Measurements from ENCODE around the gene RNASET2. TPM values are rescaled to one million over a fixed set of nuclear protein-coding genes. Genes with fewer than 3 reads are reported as not detected.

RNASET2 gene
- total RNA-seq, 1 donor from 2014 or later = 51.9 TPM

DNA sequence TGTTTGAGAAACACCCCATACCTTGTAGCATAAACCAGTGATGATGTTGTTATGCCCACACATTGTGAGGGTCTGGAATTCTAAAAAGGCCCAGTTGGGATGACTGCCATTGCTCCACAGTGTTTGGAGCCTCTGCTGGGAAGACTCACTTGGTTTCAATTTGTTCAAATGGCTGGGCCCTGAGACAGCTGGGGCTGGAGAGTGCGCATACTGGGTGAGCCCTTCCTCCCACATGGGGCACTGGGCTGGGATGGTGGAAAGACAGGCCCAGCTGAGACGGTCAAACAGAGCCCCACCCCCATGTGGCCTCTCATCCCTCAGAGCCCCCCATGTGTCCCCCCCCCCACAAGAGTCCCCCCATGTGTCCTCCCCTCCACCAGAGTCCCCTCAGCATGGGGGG lies 20.3 kb upstream of the RNASET2 start:
- no peak for DNase-seq (ENCODE audit: low spot score in 2 of 2)
- no peaks in the 10 kb centered on the region for H3K36me3 ChIP-seq
- intact Hi-C loops (cut with DNase I) = no loop called here
- H3K27me3 ChIP-seq = no peaks in the 10 kb centered on the region
- H3K4me1 ChIP-seq = no peaks in the 10 kb centered on the region
- TF ChIP-seq, protein P1, sequence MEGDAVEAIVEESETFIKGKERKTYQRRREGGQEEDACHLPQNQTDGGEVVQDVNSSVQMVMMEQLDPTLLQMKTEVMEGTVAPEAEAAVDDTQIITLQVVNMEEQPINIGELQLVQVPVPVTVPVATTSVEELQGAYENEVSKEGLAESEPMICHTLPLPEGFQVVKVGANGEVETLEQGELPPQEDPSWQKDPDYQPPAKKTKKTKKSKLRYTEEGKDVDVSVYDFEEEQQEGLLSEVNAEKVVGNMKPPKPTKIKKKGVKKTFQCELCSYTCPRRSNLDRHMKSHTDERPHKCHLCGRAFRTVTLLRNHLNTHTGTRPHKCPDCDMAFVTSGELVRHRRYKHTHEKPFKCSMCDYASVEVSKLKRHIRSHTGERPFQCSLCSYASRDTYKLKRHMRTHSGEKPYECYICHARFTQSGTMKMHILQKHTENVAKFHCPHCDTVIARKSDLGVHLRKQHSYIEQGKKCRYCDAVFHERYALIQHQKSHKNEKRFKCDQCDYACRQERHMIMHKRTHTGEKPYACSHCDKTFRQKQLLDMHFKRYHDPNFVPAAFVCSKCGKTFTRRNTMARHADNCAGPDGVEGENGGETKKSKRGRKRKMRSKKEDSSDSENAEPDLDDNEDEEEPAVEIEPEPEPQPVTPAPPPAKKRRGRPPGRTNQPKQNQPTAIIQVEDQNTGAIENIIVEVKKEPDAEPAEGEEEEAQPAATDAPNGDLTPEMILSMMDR (IDR thresholded peaks at IDR 0.05) = no peak
- H3K9me3 ChIP-seq = no peaks in the 10 kb centered on the region
- no peak overlapping the region for H3K4me3 ChIP-seq
- no peak overlapping the region for H3K27ac ChIP-seq

DNA sequence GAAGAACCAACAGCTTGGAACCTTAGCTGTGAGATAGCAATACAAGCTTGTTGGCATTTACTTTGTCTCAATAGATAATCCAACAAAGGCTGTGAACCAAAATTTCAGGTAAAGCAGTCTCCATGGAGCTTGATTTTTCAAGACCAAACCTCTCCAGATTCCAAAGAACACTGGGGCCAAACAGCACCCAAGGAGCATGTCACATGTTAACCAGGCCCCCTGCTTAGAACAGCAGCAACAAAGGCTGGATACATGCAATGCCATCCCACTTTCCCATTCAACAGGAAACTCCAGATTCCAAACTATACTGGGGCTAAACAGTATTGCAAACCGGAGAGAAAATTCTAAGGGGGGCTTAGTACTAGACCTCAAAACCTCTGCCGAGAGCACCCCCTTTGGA lies 15.8 kb upstream of the RNASET2 start:
- Histone ChIP-seq H3K27me3 (no peaks in the 10 kb centered on the region), H3K4me1 (no peaks in the 10 kb centered on the region), H3K36me3 (no peaks in the 10 kb centered on the region), H3K9me3 (no peaks in the 10 kb centered on the region), H3K4me3 (no peak overlapping the region), H3K27ac (no peak overlapping the region)
- TF ChIP-seq, protein P1 (IDR thresholded peaks at IDR 0.05) = no peak
- intact Hi-C loops (cut with DNase I) = no loop called here
- no peak for DNase-seq (ENCODE audit: low spot score in 2 of 2)

DNA sequence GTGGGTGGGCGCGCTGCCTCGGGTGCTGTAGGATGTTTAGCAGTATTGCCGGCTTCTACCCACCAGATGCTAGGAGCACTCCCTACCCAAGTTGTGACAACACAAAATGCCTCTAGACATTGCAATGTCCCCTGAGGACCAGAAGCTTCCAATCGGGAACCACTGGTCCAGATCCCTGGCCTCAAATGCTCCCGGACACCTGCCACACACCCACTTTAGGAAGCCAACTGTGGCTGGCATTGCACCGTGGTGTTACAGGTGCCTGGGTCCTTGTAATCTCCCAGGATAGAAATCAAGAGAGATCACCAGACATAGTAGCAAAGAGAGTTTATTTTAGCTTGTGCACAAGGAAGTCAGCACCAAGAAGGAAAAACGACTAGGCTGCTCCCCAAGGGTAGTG lies 14.9 kb upstream of the RNASET2 start:
- Histone ChIP-seq H3K27ac (no peak overlapping the region), H3K36me3 (no peaks in the 10 kb centered on the region), H3K27me3 (no peaks in the 10 kb centered on the region), H3K4me3 (no peak overlapping the region), H3K4me1 (no peaks in the 10 kb centered on the region), H3K9me3 (no peaks in the 10 kb centered on the region)
- DNase-seq (ENCODE audit: low spot score in 2 of 2) = no peak
- intact Hi-C loops (cut with DNase I) = no loop called here
- TF ChIP-seq, protein P1 (IDR thresholded peaks at IDR 0.05) = no peak

DNA sequence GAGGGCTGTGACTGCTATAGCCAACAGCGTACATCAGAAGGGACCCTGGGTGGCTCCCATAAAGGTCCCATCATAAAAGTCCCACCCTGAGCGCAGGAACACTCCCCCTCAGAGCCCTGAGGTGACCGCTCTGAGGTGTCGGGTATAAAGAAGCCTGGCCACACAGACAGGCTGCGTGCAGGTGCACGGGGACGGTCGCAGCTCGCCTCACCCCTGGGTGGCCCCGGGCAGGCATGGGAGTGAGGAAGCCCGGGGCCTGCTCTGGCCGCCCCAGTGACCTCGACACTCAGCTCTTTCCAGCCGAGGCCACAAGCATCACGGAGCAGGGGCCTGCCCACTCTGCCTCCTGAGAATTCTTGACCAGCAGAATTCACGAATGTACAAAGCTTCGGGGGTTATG lies 14.4 kb upstream of the RNASET2 start:
- Histone ChIP-seq H3K27me3 (no peaks in the 10 kb centered on the region), H3K4me1 (no peaks in the 10 kb centered on the region), H3K4me3 (no peak overlapping the region), H3K36me3 (no peaks in the 10 kb centered on the region), H3K9me3 (no peaks in the 10 kb centered on the region), H3K27ac (no peak overlapping the region)
- intact Hi-C loops (cut with DNase I) = no loop called here
- TF ChIP-seq, protein P1 (IDR thresholded peaks at IDR 0.05) = no peak
- no peak for DNase-seq (ENCODE audit: low spot score in 2 of 2)

DNA sequence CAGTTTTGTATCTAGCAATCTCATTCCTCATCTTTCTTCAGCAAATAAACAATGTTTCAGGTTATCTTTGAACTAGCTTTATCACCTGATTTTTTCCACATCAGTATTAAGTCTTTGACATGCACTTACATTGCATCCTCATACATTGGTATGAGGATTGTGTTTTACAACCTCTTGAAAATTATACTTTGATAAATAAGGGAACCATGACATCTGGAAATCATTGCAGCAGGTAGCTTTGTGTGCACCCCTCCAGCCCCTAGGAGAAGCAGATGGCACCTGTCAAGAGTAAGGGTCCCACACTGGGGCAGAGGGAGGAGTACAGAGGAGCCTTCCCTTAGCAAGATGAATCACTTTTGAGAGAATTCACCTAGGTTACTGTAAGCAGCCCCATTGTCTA lies 13.7 kb upstream of the RNASET2 start:
- H3K36me3 ChIP-seq = no peaks in the 10 kb centered on the region
- TF ChIP-seq, protein P1 (IDR thresholded peaks at IDR 0.05) = no peak
- intact Hi-C loops (cut with DNase I) = no loop called here
- no peaks in the 10 kb centered on the region for H3K27me3 ChIP-seq
- H3K9me3 ChIP-seq = no peaks in the 10 kb centered on the region
- no peak overlapping the region for H3K27ac ChIP-seq
- no peak for DNase-seq (ENCODE audit: low spot score in 2 of 2)
- no peaks in the 10 kb centered on the region for H3K4me1 ChIP-seq
- H3K4me3 ChIP-seq = no peak overlapping the region

DNA sequence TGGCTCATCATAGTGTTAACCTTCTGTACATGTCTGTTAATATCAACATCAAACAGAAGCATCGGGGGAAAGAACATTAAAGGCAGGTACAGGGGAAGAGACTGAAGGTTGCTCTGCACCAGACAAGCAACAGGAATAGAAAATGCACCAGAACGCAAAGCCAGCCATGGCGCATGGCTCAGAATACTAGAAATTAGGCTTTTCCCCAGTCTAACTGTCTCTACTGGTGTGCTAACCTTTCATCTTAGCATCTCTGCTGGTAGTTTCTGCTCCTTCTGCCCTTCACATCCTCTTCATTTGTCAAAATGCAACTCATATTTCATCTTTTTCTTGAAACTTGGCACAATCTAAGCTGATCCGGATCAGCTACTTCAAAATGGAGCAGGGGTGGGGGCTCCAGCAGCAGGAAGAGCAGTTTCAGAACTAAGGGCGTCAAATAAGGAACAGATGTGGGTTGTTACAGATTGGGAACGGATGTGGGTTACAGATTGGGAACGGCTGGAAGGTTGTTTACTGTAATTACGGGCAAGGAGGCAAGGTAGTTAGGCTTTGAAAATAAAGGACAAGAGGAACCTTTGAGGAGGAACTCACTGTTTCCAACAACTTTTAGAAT lies 13.1 kb upstream of the RNASET2 start:
- Histone ChIP-seq H3K4me1 (no peaks in the 10 kb centered on the region), H3K36me3 (no peaks in the 10 kb centered on the region), H3K27me3 (no peaks in the 10 kb centered on the region), H3K4me3 (no peak overlapping the region), H3K27ac (no peak overlapping the region), H3K9me3 (no peaks in the 10 kb centered on the region)
- intact Hi-C loops (cut with DNase I) = no loop called here
- no peak for DNase-seq (ENCODE audit: low spot score in 2 of 2)
- TF ChIP-seq, protein P1 (IDR thresholded peaks at IDR 0.05) = no peak
